IMR-90 (cell line): ENCODE results near the gene TACC3. TPM values are rescaled to one million over a fixed set of nuclear protein-coding genes. Genes with fewer than 3 reads are reported as not detected.

Experiments
- ATAC-seq: fragments of 200-7000 bp; cut with Tn5 transposase; 2 replicates; pipeline ENCODE4 v1.9.1; 2020; ENCODE audit warnings: low read depth, mild to moderate bottlenecking, moderate library complexity
- BruUV-seq: library from RNA; stranded (reverse); fragments of 400-500 nt; replicated peaks from 2 replicates; lab custom pipeline; 2021; lab: Mats Ljungman, UMichigan
- CTCF ChIA-PET: fragments of 300-600 bp; formaldehyde crosslinking; extraction: SDS; loops from one replicate; lab custom pipeline; 2021; ENCODE audit warnings: antibody characterized with exemption; lab: Yijun Ruan, JAX
- POLR2A ChIA-PET: fragments of 300-600 bp; sonication (Branson Sonifier 250); formaldehyde crosslinking; loops from one replicate; lab custom pipeline; 2022; ENCODE audit warnings: antibody characterized with exemption; ENCODE audit not compliant: unreplicated experiment; lab: Charles Lee
- DNase-seq: peaks from one replicate; pipeline ENCODE4 v3.0.0; 2013
- H2AFZ ChIP-seq: replicated peaks from 2 replicates; pipeline ENCODE3; 2013; ENCODE audit warnings: low read length, mild to moderate bottlenecking; ENCODE audit not compliant: poor library complexity
- H2AK5ac ChIP-seq: 2 replicates; pipeline ENCODE4 v1.6.1; 2013; ENCODE audit warnings: low read depth, low read length, inconsistent platforms
- H2AK9ac ChIP-seq: replicated peaks from 2 replicates; pipeline ENCODE3; 2013; ENCODE audit warnings: mild to moderate bottlenecking, low read depth, low read length, moderate library complexity; ENCODE audit not compliant: poor library complexity
- H2BK120ac ChIP-seq: 2 replicates; pipeline ENCODE4 v1.6.1; 2013; ENCODE audit warnings: low read depth, low read length, inconsistent platforms
- H2BK15ac ChIP-seq: 3 replicates; pipeline ENCODE4 v1.6.1; 2013; ENCODE audit warnings: low read depth, low read length, inconsistent platforms
- H2BK20ac ChIP-seq: 2 replicates; pipeline ENCODE4 v1.6.1; 2013; ENCODE audit warnings: low read depth, mild to moderate bottlenecking, inconsistent platforms, low read length, moderate library complexity
- H2BK5ac ChIP-seq: 2 replicates; pipeline ENCODE4 v1.6.1; 2013; ENCODE audit warnings: mild to moderate bottlenecking, low read depth, low read length, inconsistent platforms; ENCODE audit not compliant: poor library complexity, severe bottlenecking
- H3K14ac ChIP-seq: replicated peaks from 2 replicates; pipeline ENCODE4 v1.6.1; 2013; ENCODE audit warnings: low read depth, low read length, inconsistent platforms
- H3K18ac ChIP-seq: 2 replicates; pipeline ENCODE4 v1.6.1; 2013; ENCODE audit warnings: low read depth, low read length, control low read depth
- H3K23ac ChIP-seq: 2 replicates; pipeline ENCODE4 v1.6.1; 2013; ENCODE audit warnings: low read depth, low read length, inconsistent platforms
- H3K27ac ChIP-seq: 2 replicates; pipeline ENCODE4 v1.5.1; 2013; ENCODE audit warnings: mild to moderate bottlenecking, control low read depth, low read length; ENCODE audit not compliant: insufficient read depth
- H3K27me3 ChIP-seq: 2 replicates; pipeline ENCODE4 v1.6.1; 2013; ENCODE audit warnings: low read length; ENCODE audit not compliant: control insufficient read depth, insufficient read depth
- H3K36me3 ChIP-seq: 2 replicates; pipeline ENCODE4 v1.6.1; 2013; ENCODE audit warnings: low read length, mixed read lengths; ENCODE audit not compliant: control insufficient read depth, insufficient read depth
- H3K4ac ChIP-seq: 2 replicates; pipeline ENCODE4 v1.6.1; 2013; ENCODE audit warnings: low read depth, low read length, inconsistent platforms
- H3K4me1 ChIP-seq: 2 replicates; pipeline ENCODE4 v1.6.1; 2013; ENCODE audit warnings: low read length, mixed read lengths; ENCODE audit not compliant: control insufficient read depth, insufficient read depth
- H3K4me2 ChIP-seq: 2 replicates; pipeline ENCODE4 v1.6.1; 2013; ENCODE audit warnings: low read depth, mild to moderate bottlenecking, control low read depth, low read length, moderate library complexity
- H3K4me3 ChIP-seq: 2 replicates; pipeline ENCODE4 v1.5.1; 2013; ENCODE audit warnings: low read depth, mild to moderate bottlenecking, control low read depth, low read length, moderate library complexity; ENCODE audit not compliant: insufficient read depth
- H3K56ac ChIP-seq: 2 replicates; pipeline ENCODE4 v1.6.1; 2013; ENCODE audit warnings: low read length, inconsistent platforms; ENCODE audit not compliant: insufficient read depth; ENCODE audit errors: extremely low read depth
- H3K79me1 ChIP-seq, 2 experiments: 2 replicates each; pipeline ENCODE4 v1.6.1; 2013; ENCODE audit warnings: low read length in 2 of 2, inconsistent platforms in 1 of 2, low read depth in 1 of 2
- H3K9ac ChIP-seq: 2 replicates; pipeline ENCODE4 v1.6.1; 2013; ENCODE audit warnings: low read depth, low read length, control low read depth
- H3K9me1 ChIP-seq: 2 replicates; pipeline ENCODE4 v1.6.1; 2013; ENCODE audit warnings: low read length, inconsistent platforms; ENCODE audit not compliant: insufficient read depth
- H3K9me3 ChIP-seq: 2 replicates; pipeline ENCODE4 v1.6.1; 2013; ENCODE audit warnings: low read length; ENCODE audit not compliant: control insufficient read depth, insufficient read depth
- H4K20me1 ChIP-seq: 2 replicates; pipeline ENCODE4 v1.6.1; 2013; ENCODE audit warnings: low read length, inconsistent platforms; ENCODE audit not compliant: insufficient read depth
- H4K5ac ChIP-seq: 2 replicates; pipeline ENCODE4 v1.6.1; 2013; ENCODE audit warnings: mild to moderate bottlenecking, low read depth, low read length, control low read depth
- H4K8ac ChIP-seq, 2 experiments: 2 replicates each; pipeline ENCODE4 v1.6.1; 2013; ENCODE audit warnings: low read depth in 2 of 2, low read length in 2 of 2, control low read depth in 1 of 2, inconsistent platforms in 1 of 2
- H4K91ac ChIP-seq: 2 replicates; pipeline ENCODE4 v1.6.1; 2013; ENCODE audit warnings: low read depth, low read length, inconsistent platforms; ENCODE audit not compliant: insufficient read depth
- CEBPB ChIP-seq: IDR thresholded peaks from 2 replicates; pipeline ENCODE4 v1.6.1; 2012; ENCODE audit warnings: low read depth, low read length, improper control_type of control experiment
- CHD1 ChIP-seq: IDR thresholded peaks from 2 replicates; pipeline ENCODE4 v1.6.1; 2012; ENCODE audit warnings: low read depth, low read length, improper control_type of control experiment
- CTCF ChIP-seq: conservative IDR thresholded peaks from 2 replicates; pipeline ENCODE4 v1.5.1; 2012; ENCODE audit warnings: mild to moderate bottlenecking, low read depth, low read length, improper control_type of control experiment
- ELK1 ChIP-seq: fragments of 150-350 bp; IDR thresholded peaks from 2 replicates; pipeline ENCODE4 v1.6.1; 2016; ENCODE audit warnings: low read depth, mild to moderate bottlenecking, low read length, moderate library complexity, borderline replicate concordance
- MXI1 ChIP-seq: IDR thresholded peaks from 2 replicates; pipeline ENCODE4 v1.6.1; 2012; ENCODE audit warnings: low read depth, mild to moderate bottlenecking, low read length, moderate library complexity, borderline replicate concordance
- SMC3 ChIP-seq: fragments of 150-350 bp; IDR thresholded peaks from 2 replicates; pipeline ENCODE4 v1.6.1; 2016; ENCODE audit warnings: low read depth, mild to moderate bottlenecking, antibody characterized with exemption, low read length, moderate library complexity
- WGBS, 2 experiments: methylation state at CpG; one replicate each; pipeline versions ENCODE4 v1.1.5 to v1.1.7; 2013; ENCODE audit warnings: missing lambda C conversion rate in 2 of 2; ENCODE audit not compliant: insufficient read length in 1 of 2; ENCODE audit errors: extremely low coverage in 2 of 2; 5-methylcytosine and 5-hydroxymethylcytosine counted together
- dilution Hi-C: fragments of 300-500 bp; cut with HindIII; formaldehyde crosslinking; loops from one replicate; pipeline ENCODE4 v1.14.3; 2018; ENCODE audit warnings: low sequenced_read_pairs; ENCODE audit not compliant: unreplicated experiment
- in situ Hi-C: fragments of 300-500 bp; cut with MboI; formaldehyde crosslinking; loops from 3 replicates; pipeline ENCODE4 v1.14.3; 2019; ENCODE audit warnings: low sequenced_read_pairs, inconsistent platforms, mixed read lengths
- intact Hi-C: fragments of 100-400 bp; cut with micrococcal nuclease; formaldehyde crosslinking; loops from 2 replicates; pipeline ENCODE4 v1.10.0; 2022
- polyA plus RNA-seq, 3 experiments: library from polyadenylated mRNA; depleted of rRNA; stranded (reverse); fragments of >200 nt; gene quantifications; 2 replicates each; pipeline ENCODE4 v1.2.3, GENCODE V29; 2012; ENCODE audit warnings: low replicate concordance in 1 of 3
- total RNA-seq: library from RNA; depleted of rRNA; stranded (reverse); fragments of >200 nt; gene quantifications from 2 replicates; pipeline ENCODE4 v1.2.3, GENCODE V29; 2012

The TACC3 gene
- total and polyA plus RNA-seq, 2 of the 4 experiments (the other 2 are of a cell fraction) = 15.1 to 49.7 TPM

GRCh38 chr4:1728061-1728980, 7.0 kb downstream of the TACC3 start:
- H4K20me1 ChIP-seq = peaks cover 29% of the 10 kb centered on the region
- H3K27me3 ChIP-seq = no peaks in the 10 kb centered on the region
- H4K8ac ChIP-seq = no peak overlapping the region
- no TSS peak for BruUV-seq
- ATAC-seq (no peak), DNase-seq (no peak)
- peaks cover 49 to 85% of the 10 kb centered on the region in 2 experiments for H3K79me1 ChIP-seq
- peaks cover 26% of the 10 kb centered on the region for H3K36me3 ChIP-seq
- no peak overlapping the region for H2BK20ac ChIP-seq
- H2BK120ac ChIP-seq = no peak overlapping the region
- peaks cover 9% of the 10 kb centered on the region for H3K4me1 ChIP-seq
- no peak overlapping the region for H4K91ac ChIP-seq
- H2AK5ac ChIP-seq = no peak overlapping the region
- ChIA-PET POLR2A (no interaction called here), CTCF (interaction anchor here (1.0 to 1.3 kb wide), 2 partner anchors 35 kb away, joined by 4 to 5 read pairs; no protein-coding TSS in a partner anchor)
- no peak overlapping the region for H3K9ac ChIP-seq
- no peak overlapping the region for H3K56ac ChIP-seq
- H3K23ac ChIP-seq = no peak overlapping the region
- no peak overlapping the region for H3K4me3 ChIP-seq
- H3K18ac ChIP-seq = no peak overlapping the region
- H3K9me1 ChIP-seq = peaks cover 9% of the 10 kb centered on the region
- peak overlapping the region; percentile 39 for H2AK9ac ChIP-seq
- H2AFZ ChIP-seq = no peak overlapping the region
- no peak overlapping the region for H2BK5ac ChIP-seq
- in situ Hi-C loops (no loop called here), intact Hi-C loops (loop anchor here (10.0 kb wide), 1 partner anchor 364 kb away; no protein-coding TSS in a partner anchor), dilution Hi-C loops (no loop called here)
- 97% methylated on average over 15 of the region's 31 CpGs; no CpG with 5 or more reads in 1 of the 2 experiments for WGBS, 2 experiments
- H3K9me3 ChIP-seq = no peaks in the 10 kb centered on the region
- H4K5ac ChIP-seq = no peak overlapping the region
- H3K4me2 ChIP-seq = no peak overlapping the region
- no peak overlapping the region for H3K14ac ChIP-seq
- no peak overlapping the region for H3K27ac ChIP-seq
- no peak overlapping the region for H2BK15ac ChIP-seq
- no peak for TF ChIP-seq CTCF
- no peak for TF ChIP-seq SMC3
- no peak for TF ChIP-seq MXI1
- no peak for TF ChIP-seq CEBPB
- TF ChIP-seq CHD1 = no peak
- TF ChIP-seq ELK1 = no peak
- peak overlapping the region; percentile 7; the same call in 1 of the 2 replicates for H3K4ac ChIP-seq
